Lower leg skin (tissue), 3 donors: ENCODE data around the gene NSUN6.
"Not testable (repeated sequence)": the region's sequence is repeated elsewhere in the genome, so short reads cannot be mapped to it uniquely, and the experiment has no call there.

Source experiments
- POLR2A ChIP-seq, 2 donors: fragments of 450-650 bp; IDR thresholded peaks; one replicate each; pipeline ENCODE4 v1.6.1; 2016 to 2017; ENCODE audit warnings: antibody characterized with exemption in 2 of 2, mild to moderate bottlenecking in 1 of 2, moderate library complexity in 1 of 2
- TF ChIP-seq, protein P1 (sequence below), 3 donors: fragments of 450-650 bp; IDR thresholded peaks; one replicate each; pipeline ENCODE4 v1.5.1; 2016; ENCODE audit warnings: antibody characterized with exemption in 3 of 3, mild to moderate bottlenecking in 3 of 3, moderate library complexity in 2 of 3

GRCh38 chr10:18586637-18587036 is 64.8 kb downstream of the NSUN6 start:
- TF ChIP-seq POLR2A (IDR thresholded peaks at IDR 0.05): not testable (repeated sequence)
- TF ChIP-seq, protein P1, sequence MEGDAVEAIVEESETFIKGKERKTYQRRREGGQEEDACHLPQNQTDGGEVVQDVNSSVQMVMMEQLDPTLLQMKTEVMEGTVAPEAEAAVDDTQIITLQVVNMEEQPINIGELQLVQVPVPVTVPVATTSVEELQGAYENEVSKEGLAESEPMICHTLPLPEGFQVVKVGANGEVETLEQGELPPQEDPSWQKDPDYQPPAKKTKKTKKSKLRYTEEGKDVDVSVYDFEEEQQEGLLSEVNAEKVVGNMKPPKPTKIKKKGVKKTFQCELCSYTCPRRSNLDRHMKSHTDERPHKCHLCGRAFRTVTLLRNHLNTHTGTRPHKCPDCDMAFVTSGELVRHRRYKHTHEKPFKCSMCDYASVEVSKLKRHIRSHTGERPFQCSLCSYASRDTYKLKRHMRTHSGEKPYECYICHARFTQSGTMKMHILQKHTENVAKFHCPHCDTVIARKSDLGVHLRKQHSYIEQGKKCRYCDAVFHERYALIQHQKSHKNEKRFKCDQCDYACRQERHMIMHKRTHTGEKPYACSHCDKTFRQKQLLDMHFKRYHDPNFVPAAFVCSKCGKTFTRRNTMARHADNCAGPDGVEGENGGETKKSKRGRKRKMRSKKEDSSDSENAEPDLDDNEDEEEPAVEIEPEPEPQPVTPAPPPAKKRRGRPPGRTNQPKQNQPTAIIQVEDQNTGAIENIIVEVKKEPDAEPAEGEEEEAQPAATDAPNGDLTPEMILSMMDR (IDR thresholded peaks at IDR 0.05): not testable (repeated sequence)
